D341Med (cell line): ENCODE measurements around the gene SLC43A1.

ENCODE experiments used
- DNase-seq: peaks from one replicate; pipeline ENCODE4 v3.0.0; 2012; ENCODE audit warnings: low spot score

Gene SLC43A1

DNA sequence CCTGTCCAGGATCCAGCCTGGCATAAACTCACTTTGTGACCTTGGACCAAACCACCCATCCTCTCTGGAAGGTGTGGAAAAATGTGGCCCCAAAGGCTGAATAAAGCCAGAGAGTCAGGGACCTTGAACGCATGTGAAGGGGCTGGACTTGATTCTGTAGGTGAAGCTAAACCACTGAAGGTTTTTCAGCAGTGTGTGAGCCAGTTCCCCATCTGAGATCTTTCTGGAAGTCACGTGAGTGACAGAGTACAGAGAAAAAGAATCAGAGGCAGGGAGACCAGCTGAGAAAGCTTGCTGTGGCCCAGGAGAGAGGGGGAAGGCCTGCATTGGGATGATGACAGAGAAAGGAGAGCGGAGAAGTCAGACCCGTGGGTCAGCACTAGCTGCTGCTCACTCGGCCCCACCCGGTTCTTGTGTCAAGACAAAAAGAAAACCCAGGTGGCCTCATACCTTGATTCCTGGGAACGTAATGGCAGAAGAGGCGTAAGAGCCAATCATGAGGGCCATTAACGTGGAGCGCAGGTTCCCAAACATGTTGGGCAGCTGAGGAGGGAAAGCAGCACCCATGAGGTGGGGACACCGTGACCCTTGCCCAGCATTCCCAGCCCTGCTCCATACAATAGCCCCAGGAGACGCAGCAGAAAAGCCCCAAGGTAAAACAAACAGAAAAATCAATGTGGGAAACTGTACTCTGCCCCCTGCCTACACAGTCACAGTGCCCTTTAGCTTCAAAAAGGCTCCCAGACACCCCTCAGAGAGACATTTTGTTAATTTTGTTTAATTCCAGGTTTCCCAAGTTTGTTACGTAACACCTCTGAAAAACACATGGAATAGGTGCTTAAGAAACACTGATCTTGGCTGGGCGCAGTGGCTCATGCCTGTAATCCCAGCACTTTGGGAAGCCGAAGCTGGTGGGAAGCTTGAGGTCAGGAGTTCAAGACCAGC lies 17.9 kb downstream of the SLC43A1 start:
- no peak for DNase-seq

DNA sequence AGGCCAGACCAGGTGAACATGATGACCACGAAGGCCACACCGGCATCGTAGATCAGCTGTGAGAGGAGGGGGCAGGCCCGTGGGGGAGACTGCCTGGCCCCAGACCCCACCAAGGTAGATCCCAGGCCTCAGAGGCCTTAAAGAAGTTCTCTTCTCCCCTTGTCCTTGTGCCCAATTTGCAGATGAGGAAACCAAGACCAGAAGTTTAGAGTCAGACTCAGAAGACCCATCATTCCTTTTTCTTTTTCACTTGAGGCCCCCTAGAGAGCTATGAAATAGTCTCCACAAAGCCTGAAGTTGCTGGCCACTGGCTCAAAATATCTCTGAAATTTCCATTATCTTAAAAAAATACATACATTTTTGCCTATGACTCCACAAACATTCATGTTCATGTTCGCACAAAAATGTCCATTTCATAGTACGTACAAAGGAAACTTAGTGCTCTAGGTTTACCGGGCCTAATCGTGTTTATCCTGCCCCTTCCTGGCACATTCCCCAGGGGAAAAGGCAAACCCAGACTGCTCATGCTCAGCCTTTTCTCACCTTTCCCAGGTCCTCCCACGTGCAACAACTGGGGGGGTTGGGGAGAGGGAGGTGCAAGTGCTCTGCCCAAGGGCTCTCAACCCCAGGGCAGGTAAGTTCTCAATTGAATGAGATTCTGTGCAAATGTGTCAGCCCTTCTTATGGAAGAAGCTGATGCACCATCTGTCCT lies 19.2 kb downstream of the SLC43A1 start:
- DNase-seq: no peak

DNA sequence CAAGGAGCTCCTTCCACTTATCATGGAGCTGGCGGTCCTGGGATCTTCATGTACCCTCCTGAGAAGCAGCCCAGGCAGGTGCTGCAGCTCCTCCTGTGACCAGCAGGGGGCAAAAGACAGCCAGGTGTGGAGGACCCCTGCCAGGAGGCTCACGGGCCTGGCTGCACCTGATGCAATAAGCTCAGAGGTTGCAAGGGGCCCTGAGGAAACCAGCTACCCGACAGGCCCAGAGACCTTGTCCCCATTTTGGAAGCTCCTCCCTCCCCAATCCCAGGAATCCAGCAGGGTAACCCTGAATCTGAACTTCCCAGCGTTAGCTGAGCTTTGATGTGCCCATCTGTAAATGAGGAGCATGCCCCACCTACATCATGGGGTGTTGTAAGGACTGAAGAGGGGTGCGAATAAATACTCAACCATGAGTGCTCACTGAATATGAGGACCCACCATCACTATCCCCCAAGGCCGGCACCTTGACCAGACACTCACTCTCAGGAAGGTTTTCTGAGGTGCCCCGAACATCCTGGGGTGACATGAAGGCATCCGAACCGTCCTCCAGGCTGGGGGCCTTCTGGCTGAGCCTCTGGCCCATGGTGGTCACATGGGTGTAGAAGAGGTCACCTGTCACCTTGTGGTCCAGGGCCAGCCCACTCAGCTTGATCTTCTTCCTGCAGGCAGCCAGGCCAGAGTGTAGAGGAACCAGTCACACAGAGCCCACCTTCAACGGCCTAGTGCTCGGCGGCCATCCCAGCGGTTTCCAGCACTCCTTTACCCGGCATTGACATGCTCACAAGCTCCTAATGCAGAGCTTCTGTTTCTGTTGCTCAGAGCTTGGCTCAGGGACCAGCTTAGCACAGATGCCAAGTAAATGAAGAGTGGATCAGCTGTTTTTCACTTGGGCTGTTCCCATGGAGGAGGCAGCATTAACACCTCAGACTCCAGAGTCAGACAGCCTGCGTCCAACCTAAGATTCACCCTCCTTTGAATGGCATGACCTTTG lies 21.7 kb downstream of the SLC43A1 start:
- peak; percentile 79 for DNase-seq

DNA sequence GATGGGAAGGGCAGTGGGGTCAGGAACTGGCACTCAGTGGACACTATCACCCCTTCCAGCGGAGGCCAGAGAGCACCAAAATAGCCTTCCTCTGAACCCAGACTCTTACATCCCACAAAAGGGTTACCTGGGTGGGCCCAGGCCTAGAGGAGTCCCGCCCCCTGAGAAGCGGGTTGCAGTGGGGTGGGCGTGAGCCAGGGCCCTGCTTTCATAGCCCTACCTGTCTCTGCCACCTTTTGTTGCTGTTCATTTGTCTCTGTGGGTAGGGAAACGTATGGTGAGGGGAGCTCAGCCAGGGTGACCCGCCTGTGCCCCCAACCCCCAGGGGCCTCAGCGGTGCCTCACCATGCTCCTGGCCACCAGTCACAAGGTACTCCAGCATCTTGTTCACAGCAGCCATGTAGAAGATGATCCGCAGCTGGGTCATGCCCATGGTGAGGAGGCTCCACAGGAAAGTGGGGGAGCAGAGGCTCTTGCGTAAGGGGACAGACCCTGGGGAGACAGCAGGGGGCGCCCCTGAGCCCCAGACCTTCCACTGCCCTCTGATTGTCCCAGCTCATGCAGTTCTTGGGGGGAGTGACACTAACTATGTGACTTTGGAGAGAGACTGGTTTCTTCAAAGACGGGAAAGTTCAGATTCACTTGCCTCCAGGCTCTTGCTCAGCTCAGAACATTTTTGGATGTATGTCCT lies 24.0 kb downstream of the SLC43A1 start:
- DNase-seq: peak; percentile 70

DNA sequence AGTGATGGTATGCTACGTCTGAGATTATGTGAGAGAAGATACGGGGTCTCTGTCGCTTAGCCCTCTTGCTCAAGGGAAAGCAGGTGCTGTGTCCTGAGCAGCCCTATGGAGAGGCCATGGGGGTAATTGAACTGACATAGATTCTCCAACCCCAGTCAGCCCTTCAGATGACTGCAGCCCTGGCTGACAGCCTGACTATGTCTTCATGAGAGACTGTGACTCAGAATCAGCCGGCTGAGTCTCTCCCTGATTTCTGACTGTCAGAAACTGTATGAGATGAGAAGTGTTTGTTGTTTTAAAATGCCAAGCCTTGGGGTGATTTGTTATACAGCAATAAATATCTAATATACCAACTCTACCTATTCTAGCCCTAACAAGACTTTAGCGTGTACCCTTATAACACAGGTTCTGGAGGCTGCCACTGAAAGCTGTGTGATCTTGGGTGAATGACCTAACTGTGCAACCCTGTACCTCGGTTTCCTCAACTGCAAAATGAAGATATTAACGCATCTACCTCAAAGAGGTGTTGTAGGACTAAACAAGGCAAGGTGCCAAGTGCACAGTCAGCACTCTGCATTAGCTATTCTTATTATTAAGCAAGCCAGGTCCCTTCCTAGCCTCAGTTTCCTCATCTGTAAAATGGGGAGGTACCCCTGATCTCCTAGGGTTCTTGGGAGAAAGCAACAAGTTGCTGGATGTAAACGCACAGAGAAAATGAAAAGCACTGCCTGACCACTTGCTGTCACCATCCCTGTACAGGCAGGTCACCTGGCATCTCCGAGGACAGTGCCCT lies 24.9 kb downstream of the SLC43A1 start:
- DNase-seq: no peak

DNA sequence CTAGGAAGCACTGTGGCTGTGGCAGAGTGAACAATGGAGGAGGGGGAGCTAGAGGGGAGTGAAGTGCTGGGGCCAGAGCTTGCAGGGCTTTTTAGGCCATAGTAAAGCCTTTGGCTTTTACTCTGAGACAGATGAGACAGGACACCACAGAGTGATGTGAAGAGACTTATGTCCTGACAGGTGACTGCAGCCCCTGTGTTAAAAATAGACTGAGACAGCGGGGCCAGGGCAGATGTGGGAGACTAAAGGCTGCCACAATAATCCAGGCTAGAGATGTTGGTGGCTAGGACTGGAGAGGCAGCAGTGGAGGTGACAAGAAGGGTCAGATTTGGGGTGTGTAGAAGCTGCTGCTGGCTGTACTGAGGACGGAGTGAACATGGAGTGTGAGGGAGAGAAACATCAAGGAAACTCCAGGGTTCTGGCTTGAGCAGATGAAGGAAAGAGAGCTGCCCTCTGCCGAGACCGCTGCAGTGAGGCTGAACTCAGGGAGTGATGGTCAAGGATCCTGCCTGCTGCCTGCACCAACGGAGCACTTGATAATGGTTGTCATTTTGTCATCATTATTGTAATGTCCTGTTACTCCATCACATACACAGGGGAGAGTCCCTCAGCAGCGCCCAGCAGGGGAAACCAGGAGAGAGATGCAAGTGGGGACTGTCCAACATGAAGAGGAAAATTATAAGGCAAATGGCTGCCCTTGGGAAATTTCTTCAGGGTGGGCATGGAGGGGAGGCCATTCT lies 27.4 kb downstream of the SLC43A1 start:
- DNase-seq: no peak

DNA sequence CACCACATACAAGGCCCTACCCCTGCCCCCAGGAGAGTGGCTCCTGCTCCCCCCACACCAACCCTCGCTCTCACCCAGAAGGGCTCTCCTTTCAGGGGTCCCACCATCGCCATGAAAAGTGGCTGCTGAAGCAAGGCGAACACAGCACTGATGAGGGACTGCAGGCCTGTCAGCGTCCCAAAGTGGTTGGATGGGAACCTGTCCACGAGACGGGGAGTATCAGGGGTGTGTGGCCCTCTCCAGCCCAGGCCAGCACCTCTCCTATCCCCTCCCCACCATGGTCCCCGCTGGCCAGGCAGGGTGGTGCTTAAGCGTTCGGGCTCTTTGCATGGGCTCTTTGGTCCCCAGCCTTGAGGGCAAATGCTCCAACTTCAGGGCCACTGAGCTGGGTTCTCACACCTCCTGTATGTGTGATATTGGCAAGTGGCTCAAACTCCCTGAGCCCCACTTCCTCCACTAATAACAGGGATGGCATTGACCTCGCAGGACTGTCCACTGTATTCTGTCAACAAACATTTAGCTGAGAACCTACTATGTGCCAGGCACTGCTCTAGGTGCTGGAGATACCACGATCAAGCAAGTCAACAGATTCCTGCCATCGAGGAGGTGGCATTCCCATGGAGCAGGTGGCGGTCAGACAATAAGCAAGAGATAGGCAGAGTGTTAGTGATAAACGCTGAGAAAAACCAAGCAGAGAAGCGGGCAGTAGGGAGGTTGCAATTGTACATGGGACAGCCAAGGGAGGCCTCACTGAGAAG lies 28.3 kb downstream of the SLC43A1 start:
- no peak for DNase-seq

DNA sequence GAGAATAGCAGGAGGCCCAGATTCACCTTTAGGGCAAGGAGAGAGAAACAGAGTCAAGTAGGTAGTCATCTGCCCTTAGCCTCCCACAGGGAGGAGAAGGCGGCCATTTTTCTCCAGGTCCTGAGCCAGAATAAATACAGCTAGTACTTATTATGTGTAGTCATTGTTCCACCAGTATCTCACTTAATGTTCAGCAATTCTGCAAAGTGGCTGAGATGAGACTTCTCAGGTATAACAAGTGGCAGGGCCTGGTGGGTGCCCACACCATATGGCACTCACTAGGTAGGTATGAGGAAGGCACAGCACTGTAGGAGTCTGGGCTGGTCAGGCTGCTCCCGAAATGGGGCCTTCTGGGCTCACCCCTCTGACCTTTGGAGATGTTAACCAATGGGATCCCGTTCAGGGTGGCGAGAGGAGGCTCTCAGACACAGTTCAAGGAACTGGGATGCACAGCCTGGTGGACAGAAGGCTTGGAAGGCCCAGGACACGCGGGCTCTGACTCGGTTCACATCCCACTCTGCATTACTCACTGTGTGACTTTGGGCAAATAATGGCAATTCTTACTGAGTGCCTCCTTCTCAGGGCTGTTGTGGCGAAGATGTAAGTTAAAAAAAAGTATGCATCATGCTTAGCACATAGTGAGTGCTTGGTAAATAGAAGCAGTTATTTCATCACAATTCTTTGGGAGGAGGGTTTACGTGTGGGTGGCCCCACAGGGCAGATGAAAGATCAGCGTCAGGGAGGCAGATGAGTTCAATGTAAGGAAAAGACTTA lies 30.1 kb downstream of the SLC43A1 start:
- no peak for DNase-seq

DNA sequence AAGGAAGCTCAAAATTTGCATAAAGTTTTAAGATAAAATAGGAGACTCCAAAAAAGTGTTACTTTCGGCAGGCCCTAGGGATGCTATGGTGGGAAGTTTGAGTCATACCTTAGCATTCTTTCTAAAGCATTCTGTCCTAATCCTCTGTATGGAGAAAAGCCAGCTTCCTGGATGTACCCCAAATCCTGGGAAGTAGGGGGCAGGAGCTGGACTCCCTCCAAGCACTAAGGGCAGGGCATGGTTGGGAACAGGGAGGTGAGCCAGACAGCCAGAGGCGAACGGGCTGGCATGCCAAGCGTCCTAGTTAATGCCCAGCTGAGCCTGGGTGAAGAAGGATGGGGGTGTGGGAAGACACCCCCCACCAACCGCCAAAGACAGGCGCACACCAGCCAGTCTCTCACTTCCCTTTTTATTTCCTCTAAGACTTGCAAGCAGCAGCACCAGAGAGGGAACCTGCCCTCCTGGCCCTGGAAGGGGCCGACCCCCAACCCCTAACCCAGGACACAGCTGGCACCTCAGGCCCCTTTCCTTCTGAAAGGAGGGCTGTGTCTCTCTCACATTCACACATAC lies 31.3 kb downstream of the SLC43A1 start:
- DNase-seq: no peak

DNA sequence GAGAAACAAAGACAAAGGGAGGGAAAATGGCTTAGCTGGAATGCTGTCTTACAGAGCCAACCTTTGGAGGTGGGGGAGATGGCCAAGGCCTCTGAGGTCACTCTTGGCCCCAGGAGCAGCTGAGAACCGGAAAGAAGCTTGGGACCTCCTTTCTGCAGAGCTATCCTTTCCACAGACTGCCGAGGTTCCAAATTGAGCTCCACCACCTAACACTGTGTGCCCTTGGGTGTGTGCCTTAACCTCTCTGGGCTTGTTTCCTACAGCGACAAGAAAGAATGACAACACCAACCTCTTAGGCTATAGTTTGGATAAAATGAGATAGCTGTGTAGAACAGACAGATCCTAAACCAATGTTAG lies 32.0 kb downstream of the SLC43A1 start:
- no peak for DNase-seq

DNA sequence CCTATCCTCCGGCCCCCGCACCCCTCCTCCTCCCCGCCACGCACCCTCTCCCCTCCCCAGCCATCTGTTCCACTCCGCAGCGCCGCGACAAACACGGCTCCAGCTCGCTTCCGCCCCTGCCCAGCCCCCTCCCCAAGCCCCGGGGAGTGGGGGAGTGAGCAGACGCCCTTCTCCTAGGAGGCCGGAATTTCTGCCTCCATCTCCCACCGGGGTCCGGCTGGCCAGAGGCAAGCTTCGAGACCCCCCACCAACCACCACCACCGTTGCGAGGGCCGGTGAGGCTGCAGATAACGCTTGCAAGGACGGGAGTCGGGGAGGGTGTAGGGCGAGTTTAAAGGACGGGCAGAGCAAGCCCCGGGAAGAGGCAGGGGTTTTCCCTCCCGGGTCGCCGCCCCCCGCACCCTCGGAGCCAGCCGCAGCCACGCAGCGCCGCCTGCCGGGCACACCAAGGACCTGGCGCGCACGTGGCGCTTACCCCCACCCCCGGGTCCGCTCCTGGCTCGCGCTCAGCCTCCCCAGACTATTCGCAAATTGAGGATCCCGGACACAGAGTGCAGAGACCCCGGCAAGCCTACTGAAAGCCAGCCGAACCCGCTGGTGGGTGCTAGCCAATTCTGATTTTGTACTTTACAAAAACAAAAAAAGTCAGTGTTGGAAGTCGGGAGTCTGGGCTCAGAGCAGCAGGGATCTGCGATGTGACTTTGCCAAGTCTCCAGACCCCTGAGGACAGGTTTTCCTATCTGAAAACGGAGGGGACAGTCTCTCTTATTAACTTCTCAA lies 32.5 kb downstream of the SLC43A1 start:
- DNase-seq: peak; percentile 96

DNA sequence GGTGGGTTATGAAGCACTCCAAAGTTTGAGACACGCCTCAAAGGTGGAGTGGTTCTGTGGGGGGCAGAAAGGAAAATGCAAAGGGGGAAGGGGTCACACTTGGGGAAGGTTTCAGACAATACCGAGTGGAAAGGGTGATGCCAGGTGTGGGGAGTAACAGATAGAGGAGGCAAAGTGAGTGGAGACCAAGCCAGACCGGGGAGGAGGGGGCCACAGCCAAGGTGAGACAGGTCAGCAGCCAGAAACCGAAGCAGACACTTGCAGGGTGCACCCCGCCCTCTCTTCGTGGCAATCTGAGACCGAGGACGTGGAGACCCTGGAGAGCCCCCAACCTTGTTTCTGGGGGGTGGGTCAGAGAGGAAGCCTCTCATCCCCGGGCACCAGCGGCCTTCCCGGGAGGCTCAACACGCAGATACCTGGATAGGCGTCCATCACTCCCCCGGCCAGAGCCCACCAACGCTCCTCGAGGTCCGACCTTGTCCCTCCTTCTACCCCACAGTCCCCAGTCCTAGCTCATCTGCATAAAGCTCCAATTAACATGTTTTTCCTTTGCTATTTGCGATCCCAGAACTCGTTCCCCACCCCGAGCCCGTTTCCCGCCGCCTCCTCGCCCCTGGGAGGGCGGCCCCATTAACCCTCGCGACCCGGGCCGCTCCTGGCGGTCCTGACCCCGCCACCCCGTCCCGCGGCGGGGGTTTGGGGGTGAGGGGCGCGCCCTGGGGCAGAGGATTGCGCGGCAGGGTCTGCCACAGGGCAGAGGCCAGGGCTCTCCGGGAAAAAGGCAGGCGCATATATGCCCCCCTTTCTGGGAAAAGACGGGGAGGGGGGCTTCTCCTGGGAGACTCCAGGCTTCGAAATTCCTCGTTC lies 33.4 kb downstream of the SLC43A1 start:
- DNase-seq: no peak

DNA sequence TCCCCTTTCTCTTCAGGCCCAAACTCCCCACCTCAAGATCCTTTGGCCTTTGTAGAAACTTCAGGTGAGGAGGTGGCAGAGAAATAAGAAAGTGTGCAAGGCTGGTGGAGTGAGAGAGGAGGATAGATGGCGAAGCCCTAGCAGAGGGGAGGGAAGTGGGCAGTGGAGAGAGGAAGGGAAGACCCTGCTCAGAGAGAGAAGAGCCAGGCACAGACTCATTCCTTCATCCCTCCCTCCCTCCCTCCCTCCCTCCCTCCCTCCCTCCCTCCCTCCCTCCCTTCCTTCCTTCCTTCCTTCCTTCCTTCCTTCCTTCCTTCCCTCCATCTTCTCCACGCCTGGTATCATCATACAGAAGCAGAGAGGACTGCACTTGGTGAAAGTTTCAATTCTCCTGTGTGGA lies 34.2 kb downstream of the SLC43A1 start:
- DNase-seq: no peak

DNA sequence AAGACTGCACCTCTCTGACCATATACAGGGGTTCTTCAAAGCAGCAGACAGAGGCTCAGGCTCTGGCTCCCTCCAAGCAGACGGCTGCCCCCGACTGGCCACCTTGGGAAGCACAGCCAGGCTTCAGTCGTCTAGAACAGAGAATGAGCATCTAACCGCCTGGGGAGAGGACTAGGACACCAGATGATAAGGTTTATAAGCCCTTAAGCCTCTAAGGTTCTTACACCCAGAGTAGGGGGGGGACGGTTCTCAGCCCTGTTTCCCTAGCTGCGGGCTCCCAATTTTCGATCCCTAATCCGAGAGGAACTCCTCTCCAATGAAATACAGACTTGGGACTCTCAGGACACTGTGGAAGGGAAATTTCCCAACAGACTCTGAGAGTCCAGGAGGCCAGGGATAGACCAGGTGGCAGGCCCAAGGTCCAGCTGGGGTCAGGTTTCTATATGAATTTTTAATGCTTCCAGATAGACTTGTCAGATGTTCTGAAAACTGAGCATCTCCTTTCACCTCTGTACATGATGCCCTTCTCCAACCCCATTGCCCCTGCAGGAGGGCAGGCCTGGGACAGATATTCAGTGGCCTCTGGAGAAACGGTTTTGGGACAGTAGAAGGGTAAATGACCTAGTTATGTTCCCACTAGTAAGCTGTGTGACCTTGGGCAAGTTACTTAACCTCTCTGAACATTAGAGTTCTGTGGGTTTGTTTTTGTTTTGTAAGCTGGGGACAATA lies 34.9 kb downstream of the SLC43A1 start:
- peak; percentile 86 for DNase-seq

DNA sequence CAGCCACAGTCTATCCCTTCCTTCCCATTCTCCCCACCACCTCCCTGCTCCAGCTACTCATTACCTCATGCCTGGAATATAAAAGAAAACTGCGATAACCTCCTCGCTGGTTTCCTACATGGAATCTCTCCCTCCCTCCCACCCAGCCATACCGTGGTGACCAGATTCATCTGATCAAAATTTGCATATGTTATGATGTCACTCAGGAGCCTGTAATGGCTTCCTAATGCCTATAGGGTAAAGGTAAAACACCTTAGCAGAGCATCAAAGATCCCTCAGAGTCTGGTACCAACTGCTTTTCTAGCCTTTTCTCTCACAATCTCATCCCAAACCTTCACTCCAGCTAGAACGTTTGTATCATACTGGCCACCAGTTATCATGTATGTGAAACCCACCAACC lies 35.6 kb downstream of the SLC43A1 start:
- DNase-seq: no peak
